HG03097 (cell line): Measurements from ENCODE around the gene MCU.
"Not testable (repeated sequence)": the region's sequence is repeated elsewhere in the genome, so short reads cannot be mapped to it uniquely, and the experiment has no call there.

Source experiments
- ATAC-seq: cut with Tn5 transposase; IDR thresholded peaks from one replicate; pipeline ENCODE4 v1.9.1; 2021; ENCODE audit not compliant: unreplicated experiment, low FRiP score

Gene MCU

GRCh38 chr10:72691863-72692743 lies at the start of gene MCU:
Gene MCU (plus strand): TSS chr10:72692143. CDS start chr10:72692152, 9 bp downstream.
- peak; percentile 81 for ATAC-seq

- ATAC-seq: no peak
These were observed 49.6 kb upstream of the MCU start for GRCh38 chr10:72642318-72642717.

- no peak for ATAC-seq
These were observed 46.6 kb upstream of the MCU start for GRCh38 chr10:72645263-72645858.

- ATAC-seq: not testable (repeated sequence)
These were observed 45.0 kb upstream of the MCU start for GRCh38 chr10:72646971-72647370.

GRCh38 chr10:72648301-72648700 lies 43.6 kb upstream of the MCU start:
- no peak for ATAC-seq

GRCh38 chr10:72649291-72649690 lies 42.7 kb upstream of the MCU start:
- ATAC-seq: no peak

GRCh38 chr10:72653383-72654096 lies 38.4 kb upstream of the MCU start:
- no peak for ATAC-seq

GRCh38 chr10:72654720-72655119 lies 37.2 kb upstream of the MCU start:
- ATAC-seq: no peak

GRCh38 chr10:72658696-72659400 lies 33.1 kb upstream of the MCU start:
- no peak for ATAC-seq

GRCh38 chr10:72659694-72660093 lies 32.2 kb upstream of the MCU start:
- no peak for ATAC-seq

- ATAC-seq: no peak
These were observed 31.7 kb upstream of the MCU start for GRCh38 chr10:72660220-72660619.

GRCh38 chr10:72661431-72661830 lies 30.5 kb upstream of the MCU start:
- ATAC-seq: no peak

GRCh38 chr10:72663971-72664370 lies 28.0 kb upstream of the MCU start:
- no peak for ATAC-seq

- ATAC-seq: no peak
These were observed 26.0 kb upstream of the MCU start for GRCh38 chr10:72665925-72666324.

- ATAC-seq: no peak
These were observed 24.6 kb upstream of the MCU start for GRCh38 chr10:72667207-72667864.

GRCh38 chr10:72673280-72673679 lies 18.7 kb upstream of the MCU start:
- ATAC-seq: no peak

- ATAC-seq: not testable (repeated sequence)
These were observed 17.8 kb upstream of the MCU start for GRCh38 chr10:72674174-72674573.

- ATAC-seq: no peak
These were observed 12.1 kb upstream of the MCU start for GRCh38 chr10:72679838-72680241.

GRCh38 chr10:72682638-72683037 lies 9.3 kb upstream of the MCU start:
- no peak for ATAC-seq

- ATAC-seq: no peak
These were observed 6.5 kb upstream of the MCU start for GRCh38 chr10:72685264-72685921.
